Measurements from ENCODE around the gene TMEM259.

Gene TMEM259

GRCh38 chr19:1049106-1049505 is 28.2 kb upstream of the TMEM259 start:
- no peak for DNase-seq (ENCODE audit: extremely low read depth, low read depth)
- TF ChIP-seq CTCF (IDR thresholded peaks at IDR 0.05; ENCODE audit: low read depth, low read length), result no peak

DNA sequence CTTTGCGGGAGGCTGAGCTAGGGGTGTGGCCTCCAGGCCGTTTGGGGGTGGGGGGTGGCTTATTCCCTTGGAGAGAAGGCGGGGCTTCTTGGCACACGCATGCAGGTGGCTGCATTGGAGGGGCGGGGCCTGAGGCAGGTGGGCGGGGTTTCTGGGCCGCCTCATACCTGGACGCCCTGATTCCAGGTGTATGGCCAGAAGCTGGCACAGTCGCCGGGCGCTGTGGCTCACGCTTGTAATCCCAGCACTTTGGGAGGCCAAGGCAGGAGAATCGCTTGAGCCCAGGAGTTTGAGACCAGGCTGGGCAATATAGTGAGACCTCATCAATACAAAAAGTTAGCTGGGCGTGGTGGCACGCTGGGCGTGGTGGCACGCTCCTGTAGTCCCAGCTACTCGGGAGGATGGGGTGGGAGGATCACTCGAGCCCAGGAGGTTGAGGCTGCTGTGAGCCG is 26.8 kb upstream of the TMEM259 start:
- no peak for TF ChIP-seq CTCF (IDR thresholded peaks at IDR 0.05; ENCODE audit: low read depth, low read length)
- no peak for DNase-seq (ENCODE audit: extremely low read depth, low read depth)

DNA sequence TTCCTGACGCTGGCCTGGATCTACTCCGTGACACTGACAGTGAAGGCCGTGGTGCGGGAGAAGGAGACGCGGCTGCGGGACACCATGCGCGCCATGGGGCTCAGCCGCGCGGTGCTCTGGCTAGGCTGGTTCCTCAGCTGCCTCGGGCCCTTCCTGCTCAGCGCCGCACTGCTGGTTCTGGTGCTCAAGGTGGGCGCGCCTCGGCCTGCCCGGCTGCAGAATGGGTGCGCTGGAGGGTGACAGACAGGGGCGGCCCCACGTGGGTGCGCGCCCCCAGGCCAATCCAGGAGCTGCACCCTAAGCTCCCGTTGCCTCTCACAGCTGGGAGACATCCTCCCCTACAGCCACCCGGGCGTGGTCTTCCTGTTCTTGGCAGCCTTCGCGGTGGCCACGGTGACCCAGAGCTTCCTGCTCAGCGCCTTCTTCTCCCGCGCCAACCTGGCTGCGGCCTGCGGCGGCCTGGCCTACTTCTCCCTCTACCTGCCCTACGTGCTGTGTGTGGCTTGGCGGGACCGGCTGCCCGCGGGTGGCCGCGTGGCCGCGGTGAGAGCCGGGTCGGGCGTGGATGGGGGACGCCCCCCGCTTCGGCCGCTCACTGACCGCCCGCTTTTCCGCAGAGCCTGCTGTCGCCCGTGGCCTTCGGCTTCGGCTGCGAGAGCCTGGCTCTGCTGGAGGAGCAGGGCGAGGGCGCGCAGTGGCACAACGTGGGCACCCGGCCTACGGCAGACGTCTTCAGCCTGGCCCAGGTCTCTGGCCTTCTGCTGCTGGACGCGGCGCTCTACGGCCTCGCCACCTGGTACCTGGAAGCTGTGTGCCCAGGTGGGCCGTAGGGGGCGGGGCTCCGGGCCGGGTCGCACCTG is 26.1 kb upstream of the TMEM259 start:
- DNase-seq (ENCODE audit: extremely low read depth, low read depth), result no peak

DNA sequence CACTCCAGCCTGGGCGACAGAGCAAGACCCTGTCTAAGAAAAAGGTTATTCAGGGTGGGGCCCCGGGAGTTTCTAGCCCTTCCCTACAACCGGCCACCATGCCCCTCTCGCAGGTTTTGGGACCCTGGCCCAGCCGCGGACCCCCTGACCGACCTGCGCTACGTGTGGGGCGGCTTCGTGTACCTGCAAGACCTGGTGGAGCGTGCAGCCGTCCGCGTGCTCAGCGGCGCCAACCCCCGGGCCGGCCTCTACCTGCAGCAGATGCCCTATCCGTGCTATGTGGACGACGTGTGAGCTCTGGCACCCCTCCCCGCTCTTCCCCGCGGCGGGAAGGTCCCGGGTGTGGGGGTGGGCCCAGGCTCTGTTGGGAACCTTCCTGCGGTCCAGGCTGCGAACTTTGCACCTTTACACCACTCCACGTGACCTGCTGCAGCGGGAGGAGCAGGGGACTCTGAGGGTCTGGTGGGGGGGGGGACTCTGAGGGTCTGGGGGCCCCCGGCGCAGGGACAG is 25.2 kb upstream of the TMEM259 start:
- no peak for TF ChIP-seq CTCF (IDR thresholded peaks at IDR 0.05; ENCODE audit: low read depth, low read length)
- no peak for DNase-seq (ENCODE audit: extremely low read depth, low read depth)

More for the DNA sequence above, 26.1 kb upstream of the TMEM259 start:
- TF ChIP-seq CTCF (IDR thresholded peaks at IDR 0.05; ENCODE audit: low read depth, low read length), result no peak

DNA sequence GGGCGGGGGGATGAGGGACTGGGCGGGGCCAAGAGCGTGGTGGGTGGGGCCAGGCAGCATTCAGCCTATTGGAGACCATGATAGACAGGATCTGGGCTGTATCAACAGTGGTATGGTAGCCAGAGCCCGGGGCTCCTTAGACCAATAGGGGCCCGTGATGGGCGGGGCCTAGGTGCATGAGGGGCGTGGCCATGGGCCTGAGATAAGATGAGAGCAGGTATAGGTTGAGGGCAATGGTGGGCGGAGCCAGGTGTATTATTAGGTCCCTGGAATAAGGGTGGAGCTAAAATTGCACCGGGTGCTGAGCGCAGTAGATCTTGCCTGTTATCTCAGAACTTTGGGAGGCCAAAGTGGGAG is 24.3 kb upstream of the TMEM259 start:
- no peak for TF ChIP-seq CTCF (IDR thresholded peaks at IDR 0.05; ENCODE audit: low read depth, low read length)
- no peak for DNase-seq (ENCODE audit: extremely low read depth, low read depth)

GRCh38 chr19:1042689-1043511 is 22.0 kb upstream of the TMEM259 start:
- no peak for DNase-seq (ENCODE audit: extremely low read depth, low read depth)
- no peak for TF ChIP-seq CTCF (IDR thresholded peaks at IDR 0.05; ENCODE audit: low read depth, low read length)
